ENCODE data around the gene RAD1.

DNA sequence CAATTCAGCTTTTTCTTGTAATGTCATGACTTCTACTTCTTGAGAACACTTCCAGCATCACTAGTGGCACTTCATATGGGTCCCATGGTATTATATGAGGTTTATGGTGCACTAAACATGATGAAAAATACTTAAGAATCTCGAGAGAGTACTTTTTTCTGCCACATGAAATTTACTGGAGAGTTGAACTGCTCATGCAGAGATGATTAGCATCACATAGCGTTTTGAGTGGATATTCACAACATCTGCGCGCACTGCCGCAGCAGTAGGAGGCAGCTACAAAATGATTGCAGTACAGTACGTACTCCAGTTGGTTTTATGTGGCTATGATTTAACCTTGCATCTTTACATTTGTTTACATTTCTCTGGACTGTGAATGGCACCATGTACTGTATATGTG lies 14.7 kb downstream of the RAD1 start:
- TF ChIP-seq CTCF (IDR thresholded peaks at IDR 0.05) = no peak
- TF ChIP-seq POLR2A (IDR thresholded peaks at IDR 0.05) = no peak
